Muscle layer of duodenum (tissue), 2 donors: ENCODE data around the gene YIF1B.
A peak's percentile ranks its signal among the peaks of the same experiment; 100 is the strongest.

Experiments used
- H3K27ac ChIP-seq: one replicate; pipeline ENCODE4 v1.7.0; 2013; ENCODE audit warnings: mild to moderate bottlenecking, low read length
- H3K27me3 ChIP-seq: one replicate; pipeline ENCODE4 v1.7.0; 2013; ENCODE audit warnings: low read depth, mild to moderate bottlenecking, control low read depth, low read length
- H3K36me3 ChIP-seq, 2 donors: one replicate each; pipeline ENCODE4 v1.7.0; 2013; ENCODE audit warnings: low read length in 2 of 2, control low read depth in 1 of 2, mild to moderate bottlenecking in 1 of 2; ENCODE audit not compliant: insufficient read depth in 2 of 2, control insufficient read depth in 1 of 2
- H3K4me1 ChIP-seq, 2 donors: one replicate each; pipeline ENCODE4 v1.7.0; 2013; ENCODE audit warnings: low read length in 2 of 2, mild to moderate bottlenecking in 2 of 2, control low read depth in 1 of 2, moderate library complexity in 1 of 2; ENCODE audit not compliant: insufficient read depth in 2 of 2, control insufficient read depth in 1 of 2
- H3K4me3 ChIP-seq, 2 donors: one replicate each; pipeline ENCODE4 v1.7.0; 2013; ENCODE audit warnings: low read length in 2 of 2, low read depth in 1 of 2, mild to moderate bottlenecking in 1 of 2
- H3K9me3 ChIP-seq, 2 donors: one replicate each; pipeline ENCODE4 v1.7.0; 2013; ENCODE audit warnings: low read length in 2 of 2, control low read depth in 1 of 2, mild to moderate bottlenecking in 1 of 2; ENCODE audit not compliant: control insufficient read depth in 1 of 2
- donor health status: healthy.

YIF1B gene

DNA sequence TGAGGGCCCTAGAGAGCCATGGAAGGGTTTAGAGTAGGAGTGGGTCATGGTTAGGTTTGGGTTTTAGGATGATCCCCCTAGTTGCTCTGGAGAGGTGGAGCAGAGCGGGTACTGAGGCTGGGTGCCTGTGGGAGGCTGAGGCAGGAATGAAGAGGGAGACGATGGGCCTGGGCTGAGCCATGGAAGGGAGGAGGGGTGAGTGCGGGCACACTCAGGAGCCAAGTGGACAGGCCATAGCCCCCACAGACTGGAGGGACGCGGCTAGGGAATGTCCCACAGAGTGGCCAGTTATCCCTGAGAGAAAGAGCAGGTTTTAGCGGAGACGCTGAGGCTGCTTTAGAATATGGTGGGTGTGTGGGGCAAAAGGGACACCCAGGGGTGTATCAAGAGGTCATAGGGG lies 13.9 kb upstream of the YIF1B start:
- Histone ChIP-seq H3K4me1 (no peaks in the 10 kb centered on the region), H3K27ac (no peak overlapping the region), H3K27me3 (no peaks in the 10 kb centered on the region), H3K36me3 (peaks cover 9 to 15% of the 10 kb centered on the region in 2 donors), H3K9me3 (no peaks in the 10 kb centered on the region), H3K4me3 (no peak overlapping the region)

- Histone ChIP-seq H3K9me3 (no peaks in the 10 kb centered on the region), H3K4me1 (peaks cover 0 to under 1% of the 10 kb centered on the region in 2 donors), H3K27me3 (no peaks in the 10 kb centered on the region), H3K4me3 (no peak overlapping the region), H3K27ac (no peak overlapping the region), H3K36me3 (peaks cover 9 to 15% of the 10 kb centered on the region in 2 donors)
Observed at GRCh38 chr19:38326591-38326990, 10.8 kb upstream of the YIF1B start.

DNA sequence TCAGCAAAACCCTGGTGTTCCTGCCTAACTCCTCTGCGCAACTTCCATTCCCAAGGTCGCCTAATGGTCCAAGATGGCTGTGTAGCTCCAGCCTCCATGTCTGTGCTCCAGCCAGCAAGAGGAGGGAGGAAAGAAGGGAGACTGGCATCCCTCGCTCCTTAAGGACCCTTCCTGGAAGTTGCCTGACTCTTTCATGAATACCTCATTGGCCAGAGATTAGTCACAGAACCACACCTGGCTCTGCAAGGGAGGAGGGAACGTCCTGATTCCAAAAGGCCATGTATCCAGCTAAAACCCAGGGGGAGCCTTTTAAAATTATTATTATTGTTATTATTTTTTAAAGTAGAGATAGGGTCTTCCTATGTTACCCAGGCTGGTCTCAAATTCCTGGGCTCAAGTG lies 8.7 kb upstream of the YIF1B start:
- H3K9me3 ChIP-seq: no peaks in the 10 kb centered on the region
- no peak overlapping the region for H3K4me3 ChIP-seq
- no peak overlapping the region for H3K27ac ChIP-seq
- H3K4me1 ChIP-seq: peaks cover under 1 to 20% of the 10 kb centered on the region in 2 donors
- H3K36me3 ChIP-seq: peaks cover 9 to 15% of the 10 kb centered on the region in 2 donors
- no peaks in the 10 kb centered on the region for H3K27me3 ChIP-seq

DNA sequence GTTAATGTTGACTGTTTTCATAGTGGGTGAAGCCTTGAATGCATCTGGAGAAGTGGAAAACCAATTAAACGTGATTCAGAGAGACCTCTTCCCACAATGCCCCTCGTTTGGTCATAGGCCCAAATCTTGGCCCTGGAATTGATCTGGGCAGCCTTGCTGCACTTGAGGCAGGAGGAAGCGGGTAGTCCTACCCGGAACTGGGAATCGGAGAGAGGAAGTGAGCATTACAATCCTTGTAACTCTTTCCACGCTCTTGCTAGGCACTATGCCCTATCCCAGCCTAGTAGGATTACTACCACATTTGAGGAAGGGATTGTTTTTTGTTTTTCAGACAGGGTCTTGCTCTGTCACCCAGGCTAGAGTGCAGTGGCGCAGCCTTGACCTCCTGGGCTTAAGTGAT lies 7.5 kb upstream of the YIF1B start:
- no peaks in the 10 kb centered on the region for H3K27me3 ChIP-seq
- H3K36me3 ChIP-seq: peaks cover 8 to 15% of the 10 kb centered on the region in 2 donors
- H3K27ac ChIP-seq: no peak overlapping the region
- no peak overlapping the region for H3K4me3 ChIP-seq
- H3K9me3 ChIP-seq: no peaks in the 10 kb centered on the region
- H3K4me1 ChIP-seq: peaks cover 6 to 31% of the 10 kb centered on the region in 2 donors

GRCh38 chr19:38321646-38322196 lies 6.0 kb upstream of the YIF1B start:
- Histone ChIP-seq H3K4me1 (peaks cover 6 to 31% of the 10 kb centered on the region in 2 donors), H3K27ac (peak overlapping the region; percentile 65)

DNA sequence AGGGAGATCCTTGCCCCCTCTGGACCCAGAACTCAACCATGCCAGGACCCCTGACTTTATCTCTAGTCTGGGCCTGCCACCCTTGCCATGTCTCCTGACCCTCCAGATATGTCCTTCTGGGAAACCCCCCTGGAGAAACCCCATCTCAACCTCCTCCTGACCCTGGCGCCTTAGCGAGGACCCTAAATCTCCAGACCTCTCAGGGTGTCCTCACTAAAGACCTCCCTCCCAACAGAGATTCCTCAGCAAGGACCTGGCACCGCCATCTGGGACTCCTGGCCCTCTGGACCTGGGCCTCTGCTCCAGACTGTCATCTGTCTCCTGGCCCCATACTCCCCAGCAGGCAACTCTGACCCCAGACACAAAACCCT lies 5.2 kb upstream of the YIF1B start:
- Histone ChIP-seq H3K36me3 (no peaks in the 10 kb centered on the region), H3K9me3 (no peaks in the 10 kb centered on the region), H3K27ac (peak overlapping the region; percentile 65), H3K27me3 (no peaks in the 10 kb centered on the region), H3K4me3 (peak overlapping the region; percentile 66 to 82), H3K4me1 (peaks cover 6 to 34% of the 10 kb centered on the region in 2 donors)

More at GRCh38 chr19:38321646-38322196, 6.0 kb upstream of the YIF1B start:
- peak overlapping the region; percentile 66 to 82 for H3K4me3 ChIP-seq
- H3K27me3 ChIP-seq: no peaks in the 10 kb centered on the region
- H3K36me3 ChIP-seq: peaks cover 0 to 4% of the 10 kb centered on the region in 2 donors
- no peaks in the 10 kb centered on the region for H3K9me3 ChIP-seq

DNA sequence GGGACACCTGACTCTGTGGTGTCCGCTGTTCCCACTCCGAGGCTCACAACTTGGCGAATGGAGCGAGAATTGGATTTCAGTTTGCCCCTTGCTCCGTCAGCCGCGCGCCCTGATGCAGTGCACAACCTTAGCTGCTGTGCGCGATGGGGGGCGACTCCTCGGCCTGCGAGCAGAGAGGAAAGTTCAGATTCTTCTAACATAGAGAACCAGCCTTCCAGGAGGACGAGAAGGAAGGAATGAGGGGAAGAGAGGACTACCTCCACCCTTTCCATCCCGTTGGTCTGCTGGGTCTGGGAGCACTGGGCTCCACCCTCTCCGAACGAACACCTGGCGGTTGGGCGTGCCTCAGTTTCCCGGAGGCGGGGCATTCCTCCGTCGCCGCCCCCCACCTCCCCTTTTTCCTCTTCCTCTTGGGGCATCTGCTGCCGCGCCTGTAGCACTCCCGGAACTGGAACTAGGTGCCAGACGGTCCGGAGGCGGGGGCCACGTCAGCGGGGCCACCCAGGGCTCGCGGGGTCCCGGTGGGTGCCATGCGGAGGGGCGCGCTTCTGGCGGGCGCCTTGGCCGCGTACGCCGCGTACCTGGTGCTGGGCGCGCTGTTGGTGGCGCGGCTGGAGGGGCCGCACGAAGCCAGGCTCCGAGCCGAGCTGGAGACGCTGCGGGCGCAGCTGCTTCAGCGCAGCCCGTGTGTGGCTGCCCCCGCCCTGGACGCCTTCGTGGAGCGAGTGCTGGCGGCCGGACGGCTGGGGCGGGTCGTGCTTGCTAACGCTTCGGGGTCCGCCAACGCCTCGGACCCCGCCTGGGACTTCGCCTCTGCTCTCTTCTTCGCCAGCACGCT lies 3.9 kb upstream of the YIF1B start, which contains the start of gene KCNK6:
KCNK6 (plus strand) TSS at position 425 of the 838 bp plus-strand sequence; CDS start at position 531, 106 bp downstream.
- H3K9me3 ChIP-seq: no peaks in the 10 kb centered on the region
- H3K4me1 ChIP-seq: peaks cover 6 to 40% of the 10 kb centered on the region in 2 donors
- H3K4me3 ChIP-seq: peak within 1 kb of the TSS; percentile 66 to 82
- no peak within 1 kb of the TSS for H3K27ac ChIP-seq
- no peaks in the 10 kb centered on the region for H3K27me3 ChIP-seq
- H3K36me3 ChIP-seq: no peaks in the 10 kb centered on the region

GRCh38 chr19:38318660-38319059 lies 2.9 kb upstream of the YIF1B start:
- Histone ChIP-seq H3K27me3 (no peaks in the 10 kb centered on the region), H3K4me1 (peaks cover 6 to 40% of the 10 kb centered on the region in 2 donors), H3K36me3 (no peaks in the 10 kb centered on the region), H3K4me3 (no peak overlapping the region), H3K9me3 (no peaks in the 10 kb centered on the region), H3K27ac (no peak overlapping the region)

DNA sequence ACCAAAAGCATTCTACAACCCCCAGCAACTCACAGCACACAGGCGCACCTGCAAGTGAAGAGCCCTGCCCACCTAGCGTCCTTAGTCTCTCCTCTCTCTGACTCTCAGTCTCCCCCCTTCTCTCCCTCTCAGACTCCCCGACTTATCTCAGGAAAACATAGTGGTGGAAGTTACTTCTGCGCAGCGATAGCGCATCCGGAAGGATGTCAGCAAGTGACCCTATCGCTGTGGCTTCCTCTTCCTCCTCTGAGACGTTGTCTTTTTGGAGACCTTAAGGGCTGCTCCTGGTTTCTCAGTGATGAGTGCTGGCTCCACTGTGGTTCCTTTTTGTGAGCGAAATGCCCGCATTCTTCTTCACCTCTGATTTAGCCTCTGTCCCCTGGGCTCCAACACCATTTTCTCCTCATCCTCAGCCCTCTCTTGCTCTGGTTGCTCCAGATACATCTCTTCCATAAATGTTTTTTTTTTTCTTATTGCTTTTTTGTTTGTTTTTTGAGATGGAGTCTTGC lies 1.4 kb upstream of the YIF1B start:
- peak overlapping the region; percentile 37 for H3K27ac ChIP-seq
- H3K9me3 ChIP-seq: no peaks in the 10 kb centered on the region
- H3K27me3 ChIP-seq: no peaks in the 10 kb centered on the region
- H3K4me1 ChIP-seq: peaks cover 6 to 40% of the 10 kb centered on the region in 2 donors
- H3K36me3 ChIP-seq: no peaks in the 10 kb centered on the region
- peak overlapping the region in 1 of 2 donors; percentile 70 for H3K4me3 ChIP-seq

GRCh38 chr19:38316477-38317067 lies 825 bp upstream of the YIF1B start:
- Histone ChIP-seq H3K9me3 (no peaks in the 10 kb centered on the region), H3K4me3 (peak overlapping the region; percentile 38 to 70), H3K27ac (peak overlapping the region; percentile 67), H3K4me1 (peaks cover 6 to 39% of the 10 kb centered on the region in 2 donors), H3K27me3 (no peaks in the 10 kb centered on the region), H3K36me3 (no peaks in the 10 kb centered on the region)

GRCh38 chr19:38310986-38311385 lies 4.8 kb downstream of the YIF1B start:
- H3K4me3 ChIP-seq: no peak overlapping the region
- peaks cover 0 to 5% of the 10 kb centered on the region in 2 donors for H3K4me1 ChIP-seq
- H3K27me3 ChIP-seq: no peaks in the 10 kb centered on the region
- no peaks in the 10 kb centered on the region for H3K9me3 ChIP-seq
- H3K27ac ChIP-seq: no peak overlapping the region
- H3K36me3 ChIP-seq: peaks cover 8 to 31% of the 10 kb centered on the region in 2 donors
